ENCODE data around the gene CFAP100.
A peak's percentile ranks its signal among the peaks of the same experiment; 100 is the strongest.

Gene CFAP100

DNA sequence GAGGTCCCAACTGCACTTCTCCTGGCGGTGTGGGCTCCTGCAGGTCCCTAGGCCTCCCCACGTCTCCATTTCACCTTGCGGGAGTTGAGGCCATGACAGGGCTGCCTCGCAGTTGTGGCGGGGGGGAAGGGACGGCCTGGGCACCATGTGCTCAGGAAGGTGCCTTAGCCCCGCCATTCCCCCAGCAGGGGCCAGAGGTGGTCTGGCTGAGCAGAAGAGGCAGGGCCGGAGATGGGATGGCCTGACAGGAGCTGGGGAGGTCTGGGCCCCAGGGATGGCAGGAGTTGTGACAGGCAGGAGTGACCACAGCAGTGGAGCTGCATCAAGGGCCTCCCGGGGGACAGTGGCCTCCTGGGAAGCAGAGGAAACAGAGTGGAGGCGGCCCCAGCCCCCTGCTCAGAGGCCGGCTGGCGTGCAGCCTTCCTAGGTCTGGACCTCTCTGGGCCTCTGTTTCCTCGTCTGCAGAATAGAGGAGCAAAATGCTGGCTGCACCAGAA, 18.8 kb upstream of the CFAP100 start:
- no peak for DNase-seq (ENCODE audit: low spot score)

GRCh38 chr3:126376444-126376843, 18.3 kb upstream of the CFAP100 start:
- DNase-seq (ENCODE audit: low spot score), result no peak

GRCh38 chr3:126377211-126377610, 17.5 kb upstream of the CFAP100 start:
- DNase-seq (ENCODE audit: low spot score), result no peak

- DNase-seq (ENCODE audit: low spot score), result no peak
These were observed 16.4 kb upstream of the CFAP100 start for GRCh38 chr3:126378341-126378751.

- DNase-seq (ENCODE audit: low spot score), result no peak
These were observed 14.5 kb upstream of the CFAP100 start for GRCh38 chr3:126380011-126380768.

GRCh38 chr3:126381966-126382365, 12.7 kb upstream of the CFAP100 start:
- DNase-seq (ENCODE audit: low spot score), result no peak

GRCh38 chr3:126389112-126389793, 5.5 kb upstream of the CFAP100 start:
- peak; percentile 90 for DNase-seq (ENCODE audit: low spot score)

- DNase-seq (ENCODE audit: low spot score), result no peak
These were observed 4.9 kb upstream of the CFAP100 start for GRCh38 chr3:126389794-126390146.

DNA sequence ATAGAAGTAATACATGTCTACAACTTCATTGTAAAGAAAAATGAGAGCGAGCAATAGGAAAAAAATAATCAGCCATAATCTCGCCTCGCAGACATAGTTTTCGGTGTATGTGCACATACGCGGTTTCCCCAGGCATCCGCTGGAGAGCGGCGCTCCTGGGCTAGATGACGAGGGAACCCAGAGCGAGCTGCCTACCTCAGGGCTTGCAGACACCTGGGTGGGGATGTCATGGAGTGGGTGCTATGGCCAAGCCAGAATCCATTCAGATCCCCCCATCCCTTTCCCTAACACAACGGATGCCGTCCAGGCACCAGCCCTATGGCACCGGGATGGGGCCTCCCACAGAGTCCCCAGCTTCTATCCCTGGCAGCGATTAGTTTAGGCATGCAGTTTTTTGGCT, 4.5 kb upstream of the CFAP100 start:
- DNase-seq (ENCODE audit: low spot score), result no peak

DNA sequence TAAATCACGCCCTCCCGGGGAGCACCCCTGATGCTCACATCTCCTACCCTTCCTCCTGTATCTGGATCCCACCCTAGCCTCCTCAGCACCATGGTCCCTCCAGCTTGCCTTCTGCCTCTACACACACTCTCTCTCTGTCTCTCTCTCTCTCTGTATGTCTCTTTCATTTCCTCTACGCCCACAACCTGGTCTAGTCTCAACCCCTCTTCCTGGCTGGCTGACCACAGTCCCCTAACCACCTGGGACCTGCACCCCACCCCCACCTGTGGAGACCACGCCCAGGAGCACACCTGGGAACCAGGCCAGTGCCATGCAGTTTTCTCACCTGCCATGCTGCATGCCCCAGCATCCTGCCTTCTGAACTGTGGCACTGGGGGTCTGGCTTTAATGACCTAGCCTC, 4.0 kb upstream of the CFAP100 start:
- no peak for DNase-seq (ENCODE audit: low spot score)

- DNase-seq (ENCODE audit: low spot score), result no peak
These were observed 3.1 kb upstream of the CFAP100 start for GRCh38 chr3:126391631-126392030.

DNA sequence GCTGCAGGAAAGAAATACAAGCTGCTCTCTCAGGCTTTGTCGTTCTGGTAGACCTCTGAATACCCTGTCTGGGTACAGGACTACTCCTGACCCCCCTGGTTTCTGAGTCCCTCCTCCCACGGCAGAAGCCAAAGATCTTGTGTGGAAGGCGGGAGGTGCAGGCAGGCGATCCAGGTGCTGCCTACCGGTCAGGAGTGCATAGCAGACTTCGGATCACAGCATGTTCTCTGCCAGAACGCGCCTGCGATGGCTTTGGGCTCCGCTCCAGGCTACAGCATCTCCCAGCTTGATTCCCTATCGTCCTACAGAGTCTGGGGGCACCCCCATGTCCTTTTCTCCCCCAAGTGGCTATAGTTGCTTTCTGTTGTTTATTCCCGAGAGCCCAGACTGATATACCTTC, 2.5 kb upstream of the CFAP100 start:
- DNase-seq (ENCODE audit: low spot score), result no peak

DNA sequence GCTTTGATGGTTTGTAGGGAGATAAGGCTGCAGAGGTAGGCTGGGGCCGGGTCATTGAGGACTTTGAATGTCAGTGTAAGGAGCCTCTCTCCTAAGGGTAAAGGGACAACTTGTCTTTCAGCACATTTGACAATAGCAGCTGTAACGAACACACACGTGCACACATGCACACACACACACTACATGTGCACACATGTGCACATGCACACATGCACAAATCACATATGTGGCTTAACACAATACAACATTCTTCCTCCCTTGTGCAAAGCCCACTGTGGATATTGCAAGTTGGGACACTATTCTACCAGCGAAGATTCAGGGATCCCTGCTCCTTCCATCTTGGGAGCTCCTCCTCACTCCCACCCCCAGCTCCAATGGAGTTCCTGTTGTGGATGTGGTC, 1.1 kb upstream of the CFAP100 start:
- DNase-seq (ENCODE audit: low spot score), result no peak

DNA sequence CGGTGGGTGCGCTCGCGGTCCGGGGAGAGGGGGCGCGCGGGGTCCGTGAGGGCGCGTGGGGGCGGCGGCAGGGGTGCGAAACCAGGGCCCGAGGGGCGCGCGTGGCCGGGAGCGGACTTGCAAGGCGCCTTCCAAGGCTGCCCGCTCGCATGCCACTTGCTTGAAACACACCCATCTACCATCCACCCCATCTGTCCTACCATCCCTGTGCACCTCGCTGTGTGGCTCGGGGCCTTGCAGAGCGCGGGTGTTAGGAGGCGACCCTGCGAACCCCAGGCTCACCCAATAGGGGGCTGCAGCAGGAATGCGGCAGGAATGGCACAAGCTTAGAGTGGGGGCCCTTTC, 240 bp downstream of the CFAP100 start:
- DNase-seq (ENCODE audit: low spot score), result no peak

DNA sequence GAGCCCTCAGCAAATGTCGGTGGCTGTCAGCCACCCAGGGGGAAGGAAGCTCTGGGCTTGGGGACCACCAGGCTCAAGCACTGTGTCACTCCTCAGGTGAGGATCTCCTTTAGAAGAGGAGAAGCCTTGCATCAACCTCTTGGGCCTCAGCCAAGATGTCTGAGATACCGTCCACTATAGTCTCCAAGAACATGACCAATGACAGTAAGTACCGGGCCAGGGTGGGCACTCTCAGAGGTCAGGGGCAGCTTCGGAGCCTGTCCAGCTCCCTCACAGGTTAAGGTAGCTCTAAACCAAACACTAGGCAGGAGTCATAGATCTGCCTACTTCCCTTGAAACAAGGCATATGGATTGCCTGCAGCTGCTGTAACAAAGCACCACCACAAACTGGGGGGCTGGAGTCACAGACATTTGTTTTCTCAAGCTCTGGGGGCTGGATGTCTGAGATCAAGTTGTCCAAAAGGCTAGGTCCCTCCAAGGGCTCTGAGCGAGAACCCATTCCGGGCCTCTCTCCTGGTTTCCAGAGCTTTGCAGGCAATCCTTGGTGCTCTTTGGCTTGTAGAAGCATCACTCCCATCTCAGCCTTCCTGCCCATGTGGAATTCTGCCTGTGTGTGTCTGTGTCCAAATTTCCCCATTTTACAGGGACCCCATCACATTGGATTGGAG, 1.3 kb downstream of the CFAP100 start:
- DNase-seq (ENCODE audit: low spot score), result no peak

GRCh38 chr3:126396536-126396935, 1.8 kb downstream of the CFAP100 start:
- no peak for DNase-seq (ENCODE audit: low spot score)

- DNase-seq (ENCODE audit: low spot score), result no peak
These were observed 3.1 kb downstream of the CFAP100 start for GRCh38 chr3:126397610-126398422.

GRCh38 chr3:126398423-126399350, 4.0 kb downstream of the CFAP100 start:
- no peak for DNase-seq (ENCODE audit: low spot score)

DNA sequence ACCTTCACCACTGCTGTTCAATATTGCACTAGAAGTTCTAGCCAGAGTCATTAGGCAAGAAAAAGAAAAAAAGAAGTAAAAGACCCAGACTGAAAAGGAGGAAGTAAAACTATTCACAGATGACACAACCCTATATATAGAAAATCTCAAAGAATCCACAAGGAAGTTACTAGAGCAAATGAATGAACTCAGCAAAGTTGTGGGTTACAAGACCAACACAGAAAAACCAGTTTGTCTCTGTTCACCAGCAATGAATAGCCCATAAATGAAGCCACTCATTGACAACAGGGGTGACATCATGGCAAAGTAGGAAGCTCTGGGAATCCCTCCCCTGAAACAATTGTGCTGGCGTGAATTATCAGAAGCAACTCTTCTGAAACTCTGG, 4.6 kb downstream of the CFAP100 start:
- DNase-seq (ENCODE audit: low spot score), result no peak

DNA sequence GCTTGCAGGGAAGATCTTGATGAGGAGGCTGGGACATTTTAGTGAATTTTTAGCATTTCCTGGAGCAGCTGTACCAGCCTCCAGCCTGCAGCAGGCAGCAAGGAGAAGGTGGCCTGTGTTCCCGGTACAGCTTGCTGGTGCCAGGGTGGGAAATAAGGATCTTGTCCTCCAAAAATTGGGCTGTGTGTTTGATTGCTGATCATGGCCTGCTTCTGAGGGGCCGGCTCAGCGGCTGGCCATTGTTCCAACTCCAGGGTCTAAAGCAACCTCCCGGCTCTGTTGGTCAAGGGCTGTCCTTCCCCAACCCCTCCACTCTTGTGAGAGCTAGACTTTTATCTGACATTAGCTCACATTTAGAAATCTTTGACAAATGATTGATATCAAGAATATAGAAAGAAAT, 5.0 kb downstream of the CFAP100 start:
- DNase-seq (ENCODE audit: low spot score), result no peak

- DNase-seq (ENCODE audit: low spot score), result no peak
These were observed 7.0 kb downstream of the CFAP100 start for GRCh38 chr3:126401611-126402160.
